GM23248 (cell line): Measurements from ENCODE around the gene MACROD2.

Experiments used
- EZH2 ChIP-seq: fragments of 200-600 bp; sonication (generic); IDR thresholded peaks from 2 replicates; pipeline ENCODE4 v1.6.1; 2018; ENCODE audit warnings: antibody characterized with exemption, mild to moderate bottlenecking; ENCODE audit not compliant: insufficient read depth, poor library complexity, severe bottlenecking
- EZH2phosphoT487 ChIP-seq: fragments of 200-600 bp; sonication (generic); IDR thresholded peaks from 2 replicates; pipeline ENCODE4 v1.6.1; 2018; ENCODE audit warnings: antibody characterized with exemption, moderate library complexity, mild to moderate bottlenecking, low read depth; ENCODE audit not compliant: insufficient read depth

- TF ChIP-seq EZH2 (no peak), EZH2phosphoT487 (no peak)
Measured at GRCh38 chr20:14687313-14687712, 692.0 kb downstream of the MACROD2 start.
